Chondrocyte (in vitro differentiated cells): ENCODE results near the gene C10orf90. TPM values are rescaled to one million over a fixed set of nuclear protein-coding genes. Genes with fewer than 3 reads are reported as not detected.

ENCODE experiments used
- DNase-seq: peaks from one replicate; pipeline ENCODE4 v3.0.0; 2021; ENCODE audit warnings: mixed read lengths, low spot score
- H3K27ac Mint-ChIP-seq: one replicate; pipeline ENCODE4 v1.8.0; 2021; ENCODE audit warnings: mild to moderate bottlenecking, moderate library complexity, mixed read lengths; ENCODE audit not compliant: unreplicated experiment
- H3K27me3 Mint-ChIP-seq: 2 replicates; pipeline ENCODE4 v1.8.0; 2021; ENCODE audit warnings: low read depth, mixed read lengths
- H3K36me3 Mint-ChIP-seq: 2 replicates; pipeline ENCODE4 v1.8.0; 2021; ENCODE audit warnings: low read depth, mixed read lengths
- H3K4me1 Mint-ChIP-seq: 2 replicates; pipeline ENCODE4 v1.8.0; 2021; ENCODE audit warnings: low read depth, mild to moderate bottlenecking, mixed read lengths
- H3K4me3 Mint-ChIP-seq: one replicate; pipeline ENCODE4 v1.8.0; 2021; ENCODE audit warnings: mild to moderate bottlenecking, moderate library complexity, mixed read lengths; ENCODE audit not compliant: unreplicated experiment
- H3K9me3 Mint-ChIP-seq: 2 replicates; pipeline ENCODE4 v1.8.0; 2021; ENCODE audit warnings: low read depth, mixed read lengths
- total RNA-seq: library from RNA; stranded (reverse); gene quantifications from 3 replicates; pipeline ENCODE4 v1.2.1, GENCODE V29; 2021
- TF ChIP-seq, protein P1 (sequence below): fragments of 200-600 bp; sonication (generic); IDR thresholded peaks from 2 replicates; pipeline ENCODE4 v1.5.0; 2021; ENCODE audit warnings: antibody characterized with exemption, mild to moderate bottlenecking, moderate library complexity

Gene C10orf90
- total RNA-seq, 1 donor from 2014 or later = not detected

- no peak overlapping the region for H3K4me3 Mint-ChIP-seq
- TF ChIP-seq, protein P1, sequence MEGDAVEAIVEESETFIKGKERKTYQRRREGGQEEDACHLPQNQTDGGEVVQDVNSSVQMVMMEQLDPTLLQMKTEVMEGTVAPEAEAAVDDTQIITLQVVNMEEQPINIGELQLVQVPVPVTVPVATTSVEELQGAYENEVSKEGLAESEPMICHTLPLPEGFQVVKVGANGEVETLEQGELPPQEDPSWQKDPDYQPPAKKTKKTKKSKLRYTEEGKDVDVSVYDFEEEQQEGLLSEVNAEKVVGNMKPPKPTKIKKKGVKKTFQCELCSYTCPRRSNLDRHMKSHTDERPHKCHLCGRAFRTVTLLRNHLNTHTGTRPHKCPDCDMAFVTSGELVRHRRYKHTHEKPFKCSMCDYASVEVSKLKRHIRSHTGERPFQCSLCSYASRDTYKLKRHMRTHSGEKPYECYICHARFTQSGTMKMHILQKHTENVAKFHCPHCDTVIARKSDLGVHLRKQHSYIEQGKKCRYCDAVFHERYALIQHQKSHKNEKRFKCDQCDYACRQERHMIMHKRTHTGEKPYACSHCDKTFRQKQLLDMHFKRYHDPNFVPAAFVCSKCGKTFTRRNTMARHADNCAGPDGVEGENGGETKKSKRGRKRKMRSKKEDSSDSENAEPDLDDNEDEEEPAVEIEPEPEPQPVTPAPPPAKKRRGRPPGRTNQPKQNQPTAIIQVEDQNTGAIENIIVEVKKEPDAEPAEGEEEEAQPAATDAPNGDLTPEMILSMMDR = no peak
- H3K36me3 Mint-ChIP-seq = no peaks in the 10 kb centered on the region
- H3K27ac Mint-ChIP-seq = no peak overlapping the region
- H3K4me1 Mint-ChIP-seq = peaks cover 14% of the 10 kb centered on the region
- no peak for DNase-seq
- no peaks in the 10 kb centered on the region for H3K27me3 Mint-ChIP-seq
- no peaks in the 10 kb centered on the region for H3K9me3 Mint-ChIP-seq
These were observed 167.0 kb downstream of the C10orf90 start for GRCh38 chr10:126503392-126504062.

DNA sequence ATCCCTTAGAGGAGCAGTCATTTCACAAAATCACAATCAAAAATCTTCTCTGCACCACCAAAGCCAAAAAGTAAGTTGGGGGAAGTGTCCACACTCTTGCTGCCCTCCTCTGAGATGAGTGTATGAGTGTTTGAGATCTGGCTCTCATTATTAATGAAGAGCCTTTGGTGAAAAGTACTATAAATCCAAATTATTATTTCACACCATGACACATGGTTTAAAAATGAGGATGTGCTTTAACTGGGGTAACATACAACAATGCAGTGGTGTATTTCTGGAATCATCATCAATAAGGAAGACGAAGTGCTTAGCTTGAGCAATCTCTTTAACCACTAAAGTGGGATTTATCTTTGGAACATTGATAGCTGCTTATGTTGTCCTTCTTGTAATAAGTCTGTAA is 168.1 kb downstream of the C10orf90 start:
- Mint-ChIP-seq H3K9me3 (no peaks in the 10 kb centered on the region), H3K4me3 (no peak overlapping the region), H3K27ac (no peak overlapping the region), H3K36me3 (no peaks in the 10 kb centered on the region), H3K4me1 (peaks cover 14% of the 10 kb centered on the region), H3K27me3 (no peaks in the 10 kb centered on the region)
- DNase-seq = no peak
- TF ChIP-seq, protein P1 = no peak

DNA sequence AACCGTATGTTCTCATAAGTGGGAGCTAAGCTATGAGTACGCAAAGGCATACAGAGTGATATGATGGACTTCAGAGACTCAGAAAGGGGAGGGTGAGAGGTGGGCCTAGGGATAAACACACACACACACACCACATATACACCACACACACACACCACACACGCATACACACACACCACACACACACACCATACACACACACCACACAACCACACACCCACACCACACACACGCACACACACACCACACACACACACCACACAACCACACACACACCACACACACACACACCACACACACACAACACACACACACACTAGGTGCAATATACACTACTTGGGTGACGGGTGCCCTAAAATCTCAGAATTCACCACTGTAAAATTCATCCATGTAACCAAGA is 168.7 kb downstream of the C10orf90 start:
- no peak for DNase-seq
- Mint-ChIP-seq H3K27ac (no peak overlapping the region), H3K36me3 (no peaks in the 10 kb centered on the region), H3K4me3 (no peak overlapping the region), H3K9me3 (no peaks in the 10 kb centered on the region), H3K27me3 (no peaks in the 10 kb centered on the region), H3K4me1 (peaks cover 14% of the 10 kb centered on the region)
- TF ChIP-seq, protein P1 = no peak

DNA sequence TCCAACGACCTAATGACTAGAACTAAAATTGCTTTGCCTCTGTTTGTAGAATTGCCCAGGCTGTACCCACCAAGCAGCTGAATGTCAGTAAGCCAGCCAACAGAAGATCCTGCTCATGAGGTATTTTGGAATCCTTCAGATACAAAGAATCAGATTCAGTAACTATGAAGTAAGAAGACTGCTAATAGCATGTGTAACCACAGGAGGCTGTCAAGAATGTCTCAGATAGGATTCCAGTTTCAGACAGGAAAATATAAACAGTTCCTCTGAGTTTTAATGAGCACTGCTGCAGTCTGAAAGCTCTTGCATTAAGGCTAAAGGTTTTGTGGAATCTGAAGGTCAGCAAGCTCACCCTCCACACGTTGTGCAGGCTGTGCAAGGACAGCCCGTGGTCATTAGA is 169.6 kb downstream of the C10orf90 start:
- TF ChIP-seq, protein P1 = peak; percentile 31
- Mint-ChIP-seq H3K27me3 (no peaks in the 10 kb centered on the region), H3K27ac (no peak overlapping the region), H3K4me1 (peaks cover 14% of the 10 kb centered on the region), H3K9me3 (no peaks in the 10 kb centered on the region), H3K4me3 (no peak overlapping the region), H3K36me3 (no peaks in the 10 kb centered on the region)
- no peak for DNase-seq

DNA sequence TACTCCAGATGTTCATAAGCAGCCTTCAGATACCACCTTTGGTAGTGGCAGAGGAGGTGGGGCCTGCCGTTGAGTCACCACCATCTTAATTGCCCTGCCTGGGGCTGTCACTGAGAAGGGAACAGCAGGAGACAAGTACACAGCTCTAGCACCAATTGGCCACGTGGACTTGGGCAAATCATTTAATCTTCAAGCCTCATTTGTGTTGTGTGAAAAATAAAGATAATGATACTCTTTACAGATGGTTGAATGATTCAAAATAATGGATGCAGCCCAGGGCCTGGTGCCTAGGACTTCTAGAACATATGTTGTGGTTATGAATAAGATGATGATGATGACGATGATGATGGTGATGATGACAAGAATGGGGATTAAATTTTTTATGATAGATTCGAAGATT is 170.3 kb downstream of the C10orf90 start:
- no peaks in the 10 kb centered on the region for H3K9me3 Mint-ChIP-seq
- TF ChIP-seq, protein P1 = no peak
- no peak overlapping the region for H3K4me3 Mint-ChIP-seq
- no peaks in the 10 kb centered on the region for H3K27me3 Mint-ChIP-seq
- no peak for DNase-seq
- H3K4me1 Mint-ChIP-seq = peaks cover 14% of the 10 kb centered on the region
- H3K27ac Mint-ChIP-seq = no peak overlapping the region
- H3K36me3 Mint-ChIP-seq = no peaks in the 10 kb centered on the region
